ENCODE results near the gene SH3GL2.

Gene SH3GL2

GRCh38 chr9:17611917-17612316, 33.1 kb downstream of the SH3GL2 start:
- DNase-seq, result no peak

DNA sequence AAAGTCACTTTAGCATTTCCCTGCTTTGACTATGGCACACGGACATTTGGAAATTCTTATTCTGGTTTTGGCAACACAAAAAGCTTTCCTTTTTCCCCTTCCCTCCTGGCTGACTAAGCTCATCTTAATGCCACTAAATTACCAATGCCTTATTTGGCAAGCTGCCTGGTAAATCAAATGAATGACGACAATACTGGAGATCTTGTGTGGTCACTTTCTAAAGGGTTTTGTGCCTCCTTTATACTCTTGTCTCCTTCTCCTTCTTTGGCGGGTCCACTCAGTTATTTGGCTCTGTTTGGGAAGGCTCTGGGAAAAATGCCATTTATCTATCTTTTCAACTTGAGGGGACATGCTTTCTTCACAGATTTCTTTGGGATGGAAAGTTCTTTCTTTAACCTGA, 34.9 kb downstream of the SH3GL2 start:
- DNase-seq, result no peak

GRCh38 chr9:17614250-17614649, 35.4 kb downstream of the SH3GL2 start:
- DNase-seq, result no peak

DNA sequence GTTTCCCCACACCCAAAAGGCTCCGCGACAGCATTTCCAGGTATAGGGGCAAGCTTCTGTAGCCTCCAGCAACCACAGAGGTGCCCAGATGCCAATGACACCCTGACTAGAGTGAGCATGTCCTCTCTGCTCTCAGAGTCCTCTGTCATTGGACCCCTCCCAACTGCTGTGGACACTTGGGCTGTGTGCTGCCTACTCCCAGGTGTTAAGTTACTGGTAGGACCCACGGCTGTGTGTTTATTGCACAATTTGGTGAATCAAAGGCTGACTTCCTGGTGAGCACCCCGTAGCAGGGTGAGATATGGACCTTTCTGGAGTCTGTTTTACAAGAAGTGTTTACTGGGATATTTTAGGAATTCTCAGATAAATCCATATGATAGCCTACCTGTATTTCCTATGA, 36.0 kb downstream of the SH3GL2 start:
- peak; percentile 21 for DNase-seq

DNA sequence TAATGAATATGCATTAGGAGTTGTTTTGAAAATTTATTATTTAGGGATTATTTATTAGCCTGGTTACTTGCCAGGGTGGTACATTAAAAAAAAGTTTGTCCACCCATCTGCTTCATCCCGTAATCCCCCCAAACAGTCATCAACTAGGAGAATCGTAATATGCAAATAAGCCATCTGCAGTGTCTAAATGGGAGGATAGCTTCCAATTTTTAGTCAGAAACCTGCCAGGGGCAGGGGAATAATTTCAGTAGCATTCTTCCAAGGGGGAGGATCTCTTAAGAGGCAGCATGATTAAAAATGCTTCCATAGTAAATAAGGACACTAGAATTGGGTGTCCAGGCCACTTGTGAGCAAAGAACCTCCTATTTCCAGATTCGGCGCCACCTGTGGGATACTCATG, 43.3 kb downstream of the SH3GL2 start:
- no peak for DNase-seq

DNA sequence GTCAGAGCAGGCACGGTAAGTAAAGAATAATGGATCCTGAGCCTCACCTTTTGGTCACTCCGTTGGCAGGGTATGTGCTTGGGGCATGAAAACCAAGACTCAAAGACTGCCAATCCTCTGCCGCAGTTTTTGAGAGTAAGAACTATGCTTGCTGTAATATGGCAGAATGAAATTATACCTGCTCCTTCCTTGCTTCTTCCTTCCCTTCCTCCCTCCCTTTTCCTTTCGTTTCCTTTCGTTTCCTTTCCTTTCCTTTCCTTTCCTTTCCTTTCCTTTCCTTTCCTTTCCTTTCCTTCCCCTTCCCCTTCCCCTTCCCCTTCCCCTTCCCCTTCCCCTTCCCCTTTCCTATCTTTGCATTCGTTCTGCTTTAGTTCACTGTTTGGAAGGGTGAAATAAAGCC, 43.9 kb downstream of the SH3GL2 start:
- DNase-seq, result no peak

- DNase-seq, result no peak
Observed at GRCh38 chr9:17623965-17624364, 45.1 kb downstream of the SH3GL2 start.

DNA sequence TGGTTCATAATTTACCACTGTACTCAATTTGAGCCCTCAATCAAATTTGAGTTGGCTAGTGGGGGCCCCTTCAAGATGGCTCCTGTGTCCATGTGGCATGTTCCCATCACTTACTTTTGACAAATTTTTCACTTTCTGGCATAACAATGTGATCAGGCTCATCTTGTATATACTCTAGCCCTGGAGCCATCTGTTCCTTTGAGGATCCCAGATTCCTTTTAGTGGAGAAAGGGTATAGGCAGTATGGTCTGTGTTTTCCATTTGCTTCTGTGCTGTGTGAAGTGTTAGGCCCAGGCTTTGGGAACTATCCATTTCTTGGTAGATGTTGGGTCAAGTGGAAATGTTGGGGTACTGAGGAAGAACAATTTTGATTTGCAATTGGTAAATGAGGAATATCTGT, 45.7 kb downstream of the SH3GL2 start:
- DNase-seq, result no peak

- no peak for DNase-seq
Observed at GRCh38 chr9:17625644-17626388, 47.0 kb downstream of the SH3GL2 start.

GRCh38 chr9:17627641-17628040, 48.8 kb downstream of the SH3GL2 start:
- peak; percentile 52 for DNase-seq

GRCh38 chr9:17628624-17629023, 49.8 kb downstream of the SH3GL2 start:
- no peak for DNase-seq

GRCh38 chr9:17630531-17630949, 51.7 kb downstream of the SH3GL2 start:
- DNase-seq, result no peak

DNA sequence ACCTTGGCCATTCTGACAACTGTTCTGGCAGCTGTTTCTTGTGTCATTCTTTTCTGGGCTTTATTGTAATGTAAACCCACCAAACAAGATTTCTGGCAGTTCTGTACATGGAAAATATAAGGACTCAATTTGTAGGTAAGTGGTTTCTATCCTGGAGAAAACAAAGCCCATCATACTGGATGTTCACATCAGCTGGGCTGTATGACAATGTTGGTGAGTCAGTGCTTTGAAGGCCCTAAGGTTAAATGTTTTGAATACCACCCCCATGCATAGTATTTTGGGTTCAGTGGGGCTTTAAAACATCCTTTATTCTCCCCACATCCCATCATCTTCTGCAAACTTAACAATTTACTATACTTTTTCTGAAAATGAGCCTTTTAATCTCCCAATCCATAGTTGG, 52.5 kb downstream of the SH3GL2 start:
- DNase-seq, result no peak

DNA sequence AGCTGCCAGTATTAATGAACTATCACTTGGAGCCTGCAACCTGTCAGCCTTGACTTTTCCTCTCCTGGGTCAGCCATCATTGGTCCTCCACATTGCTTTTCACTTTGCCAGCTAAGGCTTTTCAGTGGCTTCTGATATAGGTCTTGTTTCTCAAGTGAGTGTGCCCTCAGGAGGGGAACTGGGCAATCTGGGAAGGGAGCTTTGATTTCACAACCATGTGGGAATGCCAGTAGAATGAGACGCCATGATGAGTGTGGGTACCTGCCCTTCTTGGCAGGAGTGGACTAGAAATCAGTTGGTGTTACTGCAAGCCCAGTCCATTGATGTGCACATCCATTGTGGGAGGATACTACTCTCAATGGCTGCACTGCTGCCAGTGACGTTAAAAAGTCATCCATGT, 54.1 kb downstream of the SH3GL2 start:
- DNase-seq, result no peak

DNA sequence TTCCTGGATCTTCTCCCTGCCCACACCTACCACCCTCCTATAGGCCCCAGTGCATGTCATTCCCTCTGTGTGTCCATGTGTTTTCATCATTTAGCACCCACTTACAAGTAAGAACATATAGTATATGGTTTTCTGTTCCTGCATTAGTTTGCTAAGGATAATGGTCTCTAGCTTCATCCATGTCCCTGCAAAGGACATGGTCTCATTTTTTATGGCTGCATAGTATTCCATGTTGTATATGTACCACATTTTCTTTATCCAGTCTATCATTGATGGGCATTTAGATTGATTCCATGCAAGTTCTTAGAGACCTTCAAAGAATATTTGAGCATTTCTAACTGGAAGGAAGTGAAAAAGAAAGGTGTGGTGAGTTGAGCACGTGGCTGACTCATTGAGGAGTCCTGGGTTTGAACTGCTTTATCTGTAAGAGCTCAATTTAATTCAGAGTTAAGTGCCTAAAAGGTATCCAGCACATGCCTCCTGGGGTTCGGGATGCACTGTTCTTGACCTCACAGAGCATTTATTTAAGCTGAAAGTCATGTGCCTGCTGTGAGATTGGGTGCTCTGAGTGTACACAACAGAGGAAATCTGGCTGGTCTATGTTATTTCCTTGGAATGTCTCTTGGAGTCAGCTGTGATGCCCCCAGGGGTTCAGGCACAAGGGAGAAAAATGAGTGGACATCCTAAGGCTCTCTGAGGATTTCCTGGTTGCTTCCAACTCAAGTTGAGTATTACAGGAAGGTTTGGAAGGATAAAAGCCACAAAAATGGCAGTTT, 56.4 kb downstream of the SH3GL2 start:
- no peak for DNase-seq

DNA sequence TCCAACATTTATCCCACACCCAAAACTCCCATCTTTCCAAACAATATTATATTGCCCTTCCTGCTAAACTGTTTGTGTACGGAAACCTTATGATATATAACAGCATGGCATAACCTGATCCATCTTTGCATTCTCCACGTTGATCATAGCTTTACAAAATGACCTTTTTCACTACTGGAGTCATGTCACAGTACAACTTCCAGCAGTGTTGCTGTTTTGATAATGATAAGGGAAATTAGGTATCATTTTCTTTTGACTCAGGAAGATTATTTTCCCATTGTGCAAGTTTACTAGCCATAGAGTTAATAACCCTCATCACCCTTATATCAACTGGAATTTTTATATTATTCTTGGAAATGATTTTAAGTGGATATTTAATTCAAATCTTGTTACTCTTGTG, 57.5 kb downstream of the SH3GL2 start:
- no peak for DNase-seq

DNA sequence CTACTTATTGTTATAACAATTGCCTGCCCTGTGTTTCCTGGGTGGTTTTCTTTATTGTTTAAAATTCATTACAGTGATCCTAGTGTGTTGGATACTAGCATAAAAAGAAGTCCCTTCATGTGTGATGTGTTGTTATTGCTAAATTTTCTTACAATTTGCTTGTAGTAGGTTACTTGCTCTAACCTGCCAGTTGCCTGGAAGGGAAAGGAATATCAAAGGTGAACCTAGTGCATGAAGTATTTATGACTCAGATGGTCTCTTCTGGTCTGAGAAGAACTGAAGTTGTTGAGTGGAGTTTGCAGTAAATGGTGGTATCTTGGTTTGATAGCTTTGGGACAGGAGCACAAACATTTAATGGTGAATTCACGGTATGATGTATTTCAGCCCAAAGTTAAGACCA, 58.0 kb downstream of the SH3GL2 start:
- no peak for DNase-seq

DNA sequence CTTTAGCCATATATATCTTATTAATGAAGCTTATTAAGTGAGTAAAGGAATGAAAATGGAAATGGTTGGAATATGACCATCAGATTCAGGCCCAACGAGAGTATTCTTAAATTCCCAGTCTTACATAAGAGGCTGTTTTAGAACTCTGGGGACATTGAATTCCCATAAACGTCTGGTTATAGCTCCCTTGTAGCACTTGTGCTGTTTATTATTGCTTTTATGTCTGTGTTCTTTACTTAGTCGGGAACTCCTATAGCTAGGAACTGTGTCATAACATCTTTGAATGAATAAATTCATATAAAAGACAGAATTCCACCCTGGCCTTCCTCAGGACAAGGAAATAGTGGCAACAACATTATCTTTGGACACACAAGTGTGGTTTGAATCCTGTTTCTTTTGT, 58.4 kb downstream of the SH3GL2 start:
- no peak for DNase-seq

DNA sequence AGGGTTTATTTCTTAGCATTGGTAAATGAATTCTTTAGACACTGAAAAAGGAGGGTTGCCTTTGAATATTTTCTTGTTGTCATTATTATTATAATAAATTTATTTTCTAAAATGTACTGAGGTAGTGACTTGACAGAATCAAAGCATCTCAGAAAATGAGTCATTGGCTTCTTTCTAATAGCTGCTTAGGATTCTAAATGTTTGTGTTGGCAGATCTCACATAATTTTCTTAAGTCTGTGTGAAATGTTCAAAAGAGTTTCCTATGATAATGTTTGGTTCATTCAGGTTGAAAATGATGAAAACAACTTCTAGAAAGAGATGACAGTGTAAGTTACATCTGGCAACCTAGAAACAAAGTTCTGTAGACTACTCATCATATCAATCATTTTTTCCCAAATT, 69.7 kb downstream of the SH3GL2 start:
- DNase-seq, result no peak

DNA sequence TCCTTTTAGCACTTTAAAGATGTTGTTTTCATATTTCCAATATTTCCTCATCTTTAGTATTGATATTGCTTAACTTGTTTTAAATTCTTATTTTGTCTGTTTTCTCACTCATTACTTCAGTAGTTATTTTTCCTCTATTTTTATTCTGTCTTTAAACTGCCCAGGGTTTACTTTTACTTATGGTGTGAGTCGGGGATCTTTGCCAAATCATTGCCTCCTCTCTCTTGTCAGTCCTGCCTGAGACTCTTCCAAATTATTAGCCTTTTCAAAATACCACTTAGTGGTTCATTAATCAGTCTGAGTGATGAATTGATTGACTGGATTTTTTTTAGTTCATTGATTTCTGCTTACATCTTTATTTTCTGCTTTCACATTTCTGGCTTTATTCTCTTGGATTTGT, 72.9 kb downstream of the SH3GL2 start:
- no peak for DNase-seq

- no peak for DNase-seq
Observed at GRCh38 chr9:17653947-17654465, 75.1 kb downstream of the SH3GL2 start.

DNA sequence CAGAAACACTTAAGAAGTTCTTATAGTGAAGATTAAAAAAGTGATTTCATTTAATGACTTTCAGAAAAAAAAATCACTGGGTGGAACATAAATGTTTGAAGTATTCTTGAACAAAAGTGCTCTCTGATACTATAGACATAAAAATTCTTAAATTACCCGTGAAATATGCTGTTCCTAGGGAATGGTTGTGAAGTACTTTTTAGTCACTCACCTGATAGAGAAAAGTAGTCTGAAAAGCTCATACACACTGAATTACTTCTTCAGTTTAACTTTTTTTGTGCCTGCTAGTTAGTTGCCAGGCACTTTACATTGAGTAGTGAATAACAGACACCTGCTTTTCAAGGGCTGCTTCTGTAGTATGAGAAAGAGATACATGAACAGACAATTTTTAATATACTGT, 78.0 kb downstream of the SH3GL2 start:
- no peak for DNase-seq

DNA sequence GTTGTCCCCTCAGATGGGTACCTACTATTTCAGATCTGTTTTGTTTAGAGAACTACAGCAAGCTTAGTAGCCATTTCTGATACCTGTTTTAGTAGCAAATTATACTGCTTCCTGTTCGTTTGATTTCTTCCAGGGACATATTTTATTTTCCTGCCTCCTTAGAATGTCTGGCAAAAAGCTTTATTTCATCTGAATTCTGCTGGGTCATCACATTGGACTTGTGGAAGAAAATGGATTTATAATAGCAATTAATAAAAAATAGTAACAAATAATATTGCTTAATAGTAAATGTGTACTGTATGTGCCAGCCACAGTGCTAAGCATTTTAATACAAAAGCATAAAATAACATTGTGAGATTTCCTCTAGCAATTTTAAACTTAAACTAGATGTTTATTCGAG, 79.4 kb downstream of the SH3GL2 start:
- no peak for DNase-seq

- no peak for DNase-seq
Observed at GRCh38 chr9:17660158-17660557, 81.3 kb downstream of the SH3GL2 start.
